Smooth muscle cell (in vitro differentiated cells): ENCODE measurements around the gene HAUS3. TPM values are rescaled to one million over a fixed set of nuclear protein-coding genes. Genes with fewer than 3 reads are reported as not detected.
"Not testable (repeated sequence)": the region's sequence is repeated elsewhere in the genome, so short reads cannot be mapped to it uniquely, and the experiment has no call there.

ENCODE experiments used
- DNase-seq: peaks from one replicate; lab custom pipeline; 2025; ENCODE audit not compliant: unreplicated experiment; lab: John Stamatoyannopoulos, UW
- H2AFZ ChIP-seq: fragments of 200-600 bp; sonication (generic); 2 replicates; pipeline ENCODE4 v1.6.0; 2016; ENCODE audit warnings: antibody characterized with exemption, low read depth, mild to moderate bottlenecking
- H3F3A ChIP-seq: fragments of 200-600 bp; sonication (generic); 2 replicates; pipeline ENCODE4 v1.6.0; 2017; ENCODE audit warnings: antibody characterized with exemption, low read depth
- H3K27ac ChIP-seq: fragments of 200-600 bp; sonication (generic); 2 replicates; pipeline ENCODE4 v1.5.1; 2016; ENCODE audit warnings: low read depth, mild to moderate bottlenecking
- H3K27me3 ChIP-seq: fragments of 200-600 bp; sonication (generic); 2 replicates; pipeline ENCODE4 v1.6.1; 2016; ENCODE audit warnings: low read depth, mild to moderate bottlenecking
- H3K36me3 ChIP-seq: fragments of 200-600 bp; sonication (generic); 2 replicates; pipeline ENCODE4 v1.5.1; 2016; ENCODE audit warnings: low read depth
- H3K4me1 ChIP-seq: fragments of 200-600 bp; sonication (generic); 2 replicates; pipeline ENCODE4 v1.5.1; 2016; ENCODE audit warnings: low read depth
- H3K4me2 ChIP-seq: fragments of 200-600 bp; sonication (generic); 2 replicates; pipeline ENCODE4 v1.6.0; 2016; ENCODE audit warnings: mild to moderate bottlenecking
- H3K4me3 ChIP-seq: fragments of 200-600 bp; sonication (generic); 2 replicates; pipeline ENCODE4 v1.5.1; 2016; ENCODE audit warnings: mild to moderate bottlenecking
- H3K79me2 ChIP-seq: fragments of 200-600 bp; sonication (generic); 2 replicates; pipeline ENCODE4 v1.6.0; 2016; ENCODE audit warnings: low read depth, mild to moderate bottlenecking
- H3K9ac ChIP-seq: fragments of 200-600 bp; sonication (generic); 2 replicates; pipeline ENCODE4 v1.6.0; 2016; ENCODE audit warnings: low read depth
- H3K9me3 ChIP-seq: fragments of 200-600 bp; sonication (generic); replicated peaks from 2 replicates; pipeline ENCODE4 v1.5.1; 2016; ENCODE audit warnings: low read depth
- H4K20me1 ChIP-seq: fragments of 200-600 bp; sonication (generic); 2 replicates; pipeline ENCODE4 v1.6.0; 2016; ENCODE audit warnings: low read depth
- WGBS: methylation state at CpG from one replicate; pipeline ENCODE4 v1.1.7; 2016; ENCODE audit warnings: low lambda C conversion rate; 5-methylcytosine and 5-hydroxymethylcytosine counted together
- polyA plus RNA-seq: library from polyadenylated mRNA; unstranded; fragments of >200 nt; fragmentation: Nextera tagmentation; extraction: Ambion mirVana; gene quantifications from 2 replicates; pipeline ENCODE4 v1.2.1, GENCODE V29; 2016
- total RNA-seq: library from RNA; depleted of rRNA; stranded (reverse); fragments of >200 nt; gene quantifications from 2 replicates; pipeline ENCODE4 v1.2.3, GENCODE V29; 2014
- TF ChIP-seq, protein P1 (sequence below): fragments of 200-600 bp; sonication (generic); IDR thresholded peaks from 2 replicates; pipeline ENCODE4 v1.5.1; 2017; ENCODE audit warnings: borderline replicate concordance, mild to moderate bottlenecking, antibody characterized with exemption; ENCODE audit not compliant: insufficient read depth, poor library complexity, severe bottlenecking

Gene HAUS3
- total and polyA plus RNA-seq, 2 experiments from 2014 or later = 13.4 to 16.2 TPM

DNA sequence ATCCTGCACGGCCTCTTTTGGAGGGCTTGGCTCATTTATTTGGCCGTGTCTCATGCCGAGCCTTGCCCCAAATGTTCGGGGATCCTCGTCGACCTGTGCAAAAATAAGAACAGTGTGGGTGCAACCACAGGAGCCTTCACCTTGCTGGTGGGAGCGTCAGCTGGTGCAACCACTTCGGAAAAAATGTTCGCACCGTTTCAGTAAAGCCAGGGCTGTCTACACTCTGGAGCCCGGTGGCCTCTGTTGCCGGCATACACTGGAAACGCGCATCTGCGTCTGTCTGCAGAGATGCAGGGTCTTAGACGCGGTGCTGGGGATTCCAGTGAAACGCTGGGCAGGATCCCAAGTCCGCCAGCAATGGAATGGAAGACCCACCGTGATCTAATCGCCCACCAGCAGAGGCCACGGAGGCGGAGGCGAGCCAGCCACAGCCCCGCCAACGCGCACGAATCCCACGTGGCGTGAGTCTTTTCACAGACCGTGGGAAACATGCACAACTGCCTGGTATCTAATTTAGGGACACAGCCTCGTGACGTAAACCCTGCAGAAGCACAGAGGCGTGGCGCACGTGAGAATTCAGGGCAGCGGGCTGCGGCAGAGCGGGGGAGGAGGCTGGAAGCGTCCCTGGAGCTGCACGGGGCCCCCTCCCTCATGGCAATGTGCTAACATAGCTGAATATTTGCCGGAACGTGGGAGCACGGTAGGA, 33.8 kb upstream of the HAUS3 start:
- Histone ChIP-seq H3K4me1 (no peaks in the 10 kb centered on the region), H3K27me3 (no peaks in the 10 kb centered on the region), H2AFZ (no peak overlapping the region), H3K4me3 (no peak overlapping the region), H3K9ac (no peak overlapping the region), H4K20me1 (no peaks in the 10 kb centered on the region), H3K9me3 (no peaks in the 10 kb centered on the region), H3K36me3 (no peaks in the 10 kb centered on the region), H3K79me2 (no peaks in the 10 kb centered on the region), H3K4me2 (no peak overlapping the region), H3F3A (no peaks in the 10 kb centered on the region), H3K27ac (no peak overlapping the region)
- 93% methylated on average over 44 of the region's 44 CpGs for WGBS
- DNase-seq = no peak
- TF ChIP-seq, protein P1, sequence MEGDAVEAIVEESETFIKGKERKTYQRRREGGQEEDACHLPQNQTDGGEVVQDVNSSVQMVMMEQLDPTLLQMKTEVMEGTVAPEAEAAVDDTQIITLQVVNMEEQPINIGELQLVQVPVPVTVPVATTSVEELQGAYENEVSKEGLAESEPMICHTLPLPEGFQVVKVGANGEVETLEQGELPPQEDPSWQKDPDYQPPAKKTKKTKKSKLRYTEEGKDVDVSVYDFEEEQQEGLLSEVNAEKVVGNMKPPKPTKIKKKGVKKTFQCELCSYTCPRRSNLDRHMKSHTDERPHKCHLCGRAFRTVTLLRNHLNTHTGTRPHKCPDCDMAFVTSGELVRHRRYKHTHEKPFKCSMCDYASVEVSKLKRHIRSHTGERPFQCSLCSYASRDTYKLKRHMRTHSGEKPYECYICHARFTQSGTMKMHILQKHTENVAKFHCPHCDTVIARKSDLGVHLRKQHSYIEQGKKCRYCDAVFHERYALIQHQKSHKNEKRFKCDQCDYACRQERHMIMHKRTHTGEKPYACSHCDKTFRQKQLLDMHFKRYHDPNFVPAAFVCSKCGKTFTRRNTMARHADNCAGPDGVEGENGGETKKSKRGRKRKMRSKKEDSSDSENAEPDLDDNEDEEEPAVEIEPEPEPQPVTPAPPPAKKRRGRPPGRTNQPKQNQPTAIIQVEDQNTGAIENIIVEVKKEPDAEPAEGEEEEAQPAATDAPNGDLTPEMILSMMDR = no peak

DNA sequence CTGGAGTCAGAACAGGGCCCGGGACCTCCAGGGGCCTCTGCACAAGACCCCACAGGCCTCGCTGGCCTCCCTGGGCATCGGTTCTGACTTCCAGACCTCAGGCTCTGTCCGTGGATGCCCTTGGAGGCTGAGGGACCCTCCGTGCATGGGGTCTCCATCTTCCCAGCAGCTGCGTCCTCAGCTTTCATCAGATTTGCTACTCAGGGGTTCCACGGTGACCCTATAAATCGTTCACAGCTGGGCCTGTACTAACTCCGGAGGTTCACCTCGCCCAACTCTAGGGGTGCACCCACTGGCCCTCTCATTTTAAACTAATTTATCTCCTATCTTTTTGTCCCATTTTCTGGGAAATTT, 33.1 kb upstream of the HAUS3 start:
- not testable (repeated sequence) for H3K36me3 ChIP-seq, H3F3A ChIP-seq, H3K4me3 ChIP-seq, H3K9ac ChIP-seq, H3K9me3 ChIP-seq, H4K20me1 ChIP-seq, H3K79me2 ChIP-seq, DNase-seq, H3K4me2 ChIP-seq, H3K4me1 ChIP-seq, H3K27me3 ChIP-seq, H2AFZ ChIP-seq, H3K27ac ChIP-seq
- 93% methylated on average over 10 of the region's 10 CpGs for WGBS

DNA sequence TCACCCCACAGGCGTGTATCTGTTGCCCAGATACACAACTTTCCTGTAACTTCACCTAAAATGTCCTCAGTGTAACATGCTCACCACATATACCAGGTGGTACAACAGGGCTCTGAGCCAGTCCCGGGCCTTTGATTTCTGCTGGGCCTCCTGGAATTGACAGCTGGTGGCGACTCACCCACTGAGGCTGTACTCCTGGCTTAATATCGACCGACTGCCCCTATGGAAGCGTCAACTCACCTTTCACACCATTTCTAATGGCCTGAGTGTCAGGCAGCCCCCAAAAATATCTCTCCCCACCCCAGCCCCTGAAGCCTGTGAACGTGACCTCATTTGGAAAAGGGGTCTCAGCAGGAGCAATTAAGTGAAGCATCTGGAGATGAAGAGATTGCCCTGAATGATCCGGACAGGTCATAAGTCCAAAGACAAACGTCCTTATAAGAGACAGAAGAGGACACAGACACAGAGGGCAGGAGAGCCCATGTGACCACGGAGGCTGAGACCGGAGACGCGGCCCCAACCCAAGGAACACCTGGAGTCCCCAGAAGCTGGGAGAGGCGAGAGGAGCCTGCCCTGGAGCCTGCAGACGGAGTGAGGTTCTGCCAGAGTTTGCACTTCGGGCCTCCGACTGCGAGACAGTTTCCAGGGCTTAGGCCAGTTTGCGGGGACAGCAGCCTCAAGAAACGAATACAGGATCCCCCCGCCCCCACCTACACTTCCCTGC, 32.6 kb upstream of the HAUS3 start:
- no peak overlapping the region for H3K9ac ChIP-seq
- H4K20me1 ChIP-seq = no peaks in the 10 kb centered on the region
- H3K27ac ChIP-seq = no peak overlapping the region
- no peaks in the 10 kb centered on the region for H3K79me2 ChIP-seq
- no peak overlapping the region for H2AFZ ChIP-seq
- no peaks in the 10 kb centered on the region for H3K9me3 ChIP-seq
- no peaks in the 10 kb centered on the region for H3F3A ChIP-seq
- DNase-seq = no peak
- H3K27me3 ChIP-seq = no peaks in the 10 kb centered on the region
- no peaks in the 10 kb centered on the region for H3K4me1 ChIP-seq
- no peak overlapping the region for H3K4me2 ChIP-seq
- no peaks in the 10 kb centered on the region for H3K36me3 ChIP-seq
- TF ChIP-seq, protein P1 = no peak
- no peak overlapping the region for H3K4me3 ChIP-seq
- WGBS = 91% methylated on average over 21 of the region's 21 CpGs

DNA sequence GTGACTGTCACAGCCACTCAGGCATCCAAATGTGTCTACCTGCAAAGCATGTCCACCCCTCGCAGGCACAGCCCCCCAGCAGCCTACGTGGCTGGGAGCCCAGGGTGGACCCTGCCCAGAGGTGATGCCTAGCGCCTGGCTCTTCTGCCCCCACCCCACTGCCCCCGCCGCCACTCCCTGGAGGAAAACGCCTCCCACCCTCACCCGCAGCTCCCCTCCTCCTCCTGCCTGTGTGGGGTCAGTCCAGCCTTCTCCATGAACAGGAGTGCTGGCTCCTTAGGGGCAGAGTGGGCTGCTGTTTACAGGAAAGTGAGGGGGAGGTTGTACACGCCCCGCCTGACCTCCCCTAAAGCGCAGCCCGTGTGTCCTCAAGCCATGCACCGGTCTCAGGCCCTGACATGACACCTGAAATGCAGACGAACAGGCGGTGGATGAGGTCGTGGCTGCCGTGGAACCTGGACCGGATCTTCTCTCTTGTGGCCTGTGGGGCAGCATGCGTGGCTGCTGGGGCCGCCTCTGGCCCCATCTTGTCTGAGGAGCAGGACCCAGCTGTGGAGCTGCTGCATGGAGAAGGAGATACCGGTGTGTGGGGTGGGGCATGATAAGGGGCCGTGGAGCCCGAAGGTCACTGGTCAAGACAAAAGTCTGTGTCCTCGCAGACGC, 31.9 kb upstream of the HAUS3 start:
- Histone ChIP-seq H4K20me1 (no peaks in the 10 kb centered on the region), H3K4me3 (no peak overlapping the region), H3K27me3 (no peaks in the 10 kb centered on the region), H3K27ac (no peak overlapping the region), H2AFZ (no peak overlapping the region), H3K79me2 (no peaks in the 10 kb centered on the region), H3K9me3 (no peaks in the 10 kb centered on the region), H3F3A (no peaks in the 10 kb centered on the region), H3K4me1 (no peaks in the 10 kb centered on the region), H3K36me3 (no peaks in the 10 kb centered on the region), H3K9ac (no peak overlapping the region), H3K4me2 (no peak overlapping the region)
- DNase-seq = no peak
- TF ChIP-seq, protein P1 = no peak
- WGBS = 88% methylated on average over 19 of the region's 24 CpGs
